Neutrophil (primary cell): ENCODE measurements around the gene DMBT1.

Experiments
- H3K27ac ChIP-seq: fragments of 200-600 bp; sonication (generic); 2 replicates; pipeline ENCODE4 v1.5.1; 2016; ENCODE audit warnings: mild to moderate bottlenecking, moderate library complexity
- H3K27me3 ChIP-seq: fragments of 200-600 bp; sonication (generic); 2 replicates; pipeline ENCODE4 v1.6.0; 2016; ENCODE audit warnings: mild to moderate bottlenecking
- H3K36me3 ChIP-seq: fragments of 200-600 bp; sonication (generic); 2 replicates; pipeline ENCODE4 v1.5.1; 2017
- H3K4me1 ChIP-seq, 2 experiments: fragments of 200-600 bp in 1 of 2; sonication (generic) in 1 of 2; 1 replicate in 1 of 2; 2 replicates in 1 of 2; pipeline versions ENCODE4 v1.5.1 to v1.6.1; 2013 to 2016; ENCODE audit warnings: low read depth in 1 of 2, low read length in 1 of 2, mild to moderate bottlenecking in 1 of 2, moderate library complexity in 1 of 2; ENCODE audit not compliant: control insufficient read depth in 1 of 2, insufficient read depth in 1 of 2
- H3K4me3 ChIP-seq, 2 experiments: fragments of 200-600 bp in 1 of 2; sonication (generic) in 1 of 2; 1 replicate in 1 of 2; 2 replicates in 1 of 2; pipeline ENCODE4 v1.5.1; 2013 to 2016; ENCODE audit warnings: low read depth in 1 of 2, low read length in 1 of 2, mild to moderate bottlenecking in 1 of 2, moderate library complexity in 1 of 2
- H3K9me3 ChIP-seq: fragments of 200-600 bp; sonication (generic); 2 replicates; pipeline ENCODE4 v1.5.1; 2016
- CTCF ChIP-seq: fragments of 200-600 bp; sonication (generic); IDR thresholded peaks from 2 replicates; pipeline ENCODE4 v1.5.1; 2016; ENCODE audit warnings: antibody characterized with exemption

The DMBT1 gene

GRCh38 chr10:122659126-122659525, 98.6 kb downstream of the DMBT1 start:
- Histone ChIP-seq H3K27ac (no peak overlapping the region), H3K9me3 (no peaks in the 10 kb centered on the region)

GRCh38 chr10:122659651-122660050, 99.1 kb downstream of the DMBT1 start:
- H3K36me3 ChIP-seq: no peaks in the 10 kb centered on the region
- no peaks in the 10 kb centered on the region for H3K27me3 ChIP-seq
- H3K4me1 ChIP-seq: no peaks in the 10 kb centered on the region
- TF ChIP-seq CTCF: no peak
- H3K4me3 ChIP-seq: no peak overlapping the region
- no peaks in the 10 kb centered on the region for H3K9me3 ChIP-seq
- no peak overlapping the region for H3K27ac ChIP-seq

More at GRCh38 chr10:122659126-122659525, 98.6 kb downstream of the DMBT1 start:
- Histone ChIP-seq H3K4me3 (no peak overlapping the region), H3K36me3 (no peaks in the 10 kb centered on the region), H3K4me1 (no peaks in the 10 kb centered on the region), H3K27me3 (no peaks in the 10 kb centered on the region)
- no peak for TF ChIP-seq CTCF

GRCh38 chr10:122660696-122661095, 100.1 kb downstream of the DMBT1 start:
- H3K27ac ChIP-seq: no peak overlapping the region
- H3K9me3 ChIP-seq: no peaks in the 10 kb centered on the region
- TF ChIP-seq CTCF: no peak

GRCh38 chr10:122662231-122662630, 101.7 kb downstream of the DMBT1 start:
- TF ChIP-seq CTCF: no peak
- Histone ChIP-seq H3K27ac (no peak overlapping the region), H3K4me1 (no peaks in the 10 kb centered on the region), H3K36me3 (no peaks in the 10 kb centered on the region), H3K4me3 (no peak overlapping the region), H3K27me3 (no peaks in the 10 kb centered on the region), H3K9me3 (no peaks in the 10 kb centered on the region)

More at GRCh38 chr10:122660696-122661095, 100.1 kb downstream of the DMBT1 start:
- Histone ChIP-seq H3K36me3 (no peaks in the 10 kb centered on the region), H3K27me3 (no peaks in the 10 kb centered on the region), H3K4me1 (no peaks in the 10 kb centered on the region), H3K4me3 (no peak overlapping the region)

GRCh38 chr10:122663516-122664130, 103.1 kb downstream of the DMBT1 start:
- Histone ChIP-seq H3K9me3 (no peaks in the 10 kb centered on the region), H3K27me3 (no peaks in the 10 kb centered on the region), H3K27ac (no peak overlapping the region), H3K4me1 (no peaks in the 10 kb centered on the region), H3K4me3 (no peak overlapping the region), H3K36me3 (no peaks in the 10 kb centered on the region)
- TF ChIP-seq CTCF: no peak

- no peak for TF ChIP-seq CTCF
- H3K4me1 ChIP-seq: no peaks in the 10 kb centered on the region
- H3K27me3 ChIP-seq: no peaks in the 10 kb centered on the region
- H3K4me3 ChIP-seq: no peak overlapping the region
- H3K27ac ChIP-seq: no peak overlapping the region
- H3K36me3 ChIP-seq: no peaks in the 10 kb centered on the region
- H3K9me3 ChIP-seq: no peaks in the 10 kb centered on the region
These were observed 103.9 kb downstream of the DMBT1 start for GRCh38 chr10:122664501-122664900.
